Common myeloid progenitor, CD34-positive (primary cell): ENCODE measurements around the gene SCAF8.
A peak's percentile ranks its signal among the peaks of the same experiment; 100 is the strongest.
"Not testable (repeated sequence)": the region's sequence is repeated elsewhere in the genome, so short reads cannot be mapped to it uniquely, and the experiment has no call there.

ENCODE experiments used
- CTCF ChIA-PET: fragments of 350-600 bp; sonication (Branson Sonifier 250); formaldehyde crosslinking; loops from one replicate; lab custom pipeline; 2021; ENCODE audit warnings: antibody characterized with exemption; lab: Charles Lee
- POLR2A ChIA-PET: fragments of 350-600 bp; sonication (Branson Sonifier 250); formaldehyde crosslinking; loops from one replicate; lab custom pipeline; 2021; ENCODE audit warnings: antibody characterized with exemption; lab: Charles Lee
- DNase-seq, 3 donors: peaks; one replicate each; pipeline versions ENCODE4 v3.0.0 to v3.0.0-alpha.2; 2013
- H3K27ac ChIP-seq, 2 experiments: 1 replicate in 1 of 2; 2 replicates in 1 of 2; pipeline ENCODE4 v1.7.0; 2013; ENCODE audit warnings: inconsistent platforms in 2 of 2, low read length in 2 of 2, mild to moderate bottlenecking in 2 of 2, low read depth in 1 of 2, moderate library complexity in 1 of 2; ENCODE audit not compliant: severe bottlenecking in 2 of 2, insufficient read depth in 1 of 2, poor library complexity in 1 of 2
- H3K27me3 ChIP-seq, 5 experiments: replicated peaks in 2 of 5; 1 replicate in 3 of 5; 2 replicates in 2 of 5; pipeline versions ENCODE4 v1.6.1 to v1.7.0; 2013; ENCODE audit warnings: low read length in 4 of 5, mild to moderate bottlenecking in 2 of 5, moderate library complexity in 2 of 5, inconsistent platforms in 1 of 5; ENCODE audit not compliant: insufficient read depth in 5 of 5, control insufficient read depth in 4 of 5
- H3K36me3 ChIP-seq, 4 experiments: 1 replicate in 2 of 4; 2 replicates in 2 of 4; pipeline versions ENCODE4 v1.6.1 to v1.7.0; 2013; ENCODE audit warnings: low read length in 3 of 4, control low read depth in 1 of 4, mild to moderate bottlenecking in 1 of 4; ENCODE audit not compliant: control insufficient read depth in 4 of 4, insufficient read depth in 4 of 4
- H3K4me1 ChIP-seq, 4 experiments: 1 replicate in 3 of 4; 2 replicates in 1 of 4; pipeline versions ENCODE4 v1.6.1 to v1.7.1; 2013; ENCODE audit warnings: low read length in 3 of 4, mild to moderate bottlenecking in 3 of 4, control low read depth in 1 of 4, inconsistent platforms in 1 of 4, moderate library complexity in 1 of 4; ENCODE audit not compliant: control insufficient read depth in 4 of 4, insufficient read depth in 4 of 4; ENCODE audit errors: control extremely low read depth in 1 of 4
- H3K4me3 ChIP-seq, 7 experiments: 1 replicate in 4 of 7; 2 replicates in 3 of 7; pipeline versions ENCODE4 v1.5.1 to v1.7.0; 2013; ENCODE audit warnings: mild to moderate bottlenecking in 7 of 7, low read length in 6 of 7, moderate library complexity in 6 of 7, inconsistent platforms in 2 of 7, low read depth in 2 of 7, control low read depth in 1 of 7; ENCODE audit not compliant: insufficient read depth in 4 of 7, control insufficient read depth in 1 of 7; ENCODE audit errors: extremely low read depth in 1 of 7
- H3K9me3 ChIP-seq, 5 experiments: 1 replicate in 4 of 5; 2 replicates in 1 of 5; pipeline versions ENCODE4 v1.6.1 to v1.7.1; 2013; ENCODE audit warnings: low read length in 4 of 5, mild to moderate bottlenecking in 2 of 5, inconsistent platforms in 1 of 5, low read depth in 1 of 5, moderate library complexity in 1 of 5; ENCODE audit not compliant: control insufficient read depth in 4 of 5, insufficient read depth in 2 of 5; ENCODE audit errors: control extremely low read depth in 1 of 5
- WGBS: methylation state at CpG from one replicate; pipeline ENCODE4 v1.1.5; 2013; ENCODE audit not compliant: insufficient coverage; 5-methylcytosine and 5-hydroxymethylcytosine counted together

The SCAF8 gene

DNA sequence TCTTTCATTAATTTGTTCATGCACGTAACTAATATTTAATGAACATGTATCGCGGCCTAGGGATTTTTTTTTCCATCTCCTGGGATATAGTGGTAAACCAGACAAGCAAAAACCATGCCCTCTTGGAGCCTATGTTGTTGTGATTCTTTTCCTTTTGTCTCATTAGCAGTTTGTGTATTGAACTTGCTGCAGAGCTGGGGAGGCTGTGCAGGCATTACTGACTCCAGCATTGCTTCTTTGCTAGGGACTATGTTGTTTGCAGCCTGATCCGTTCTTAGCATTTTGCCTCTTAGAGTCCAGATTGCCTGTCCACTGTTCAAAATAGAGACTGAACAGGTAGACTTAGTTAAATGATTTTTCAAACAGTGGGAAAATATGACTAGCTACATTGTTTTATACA lies 9.7 kb downstream of the SCAF8 start:
- Histone ChIP-seq H3K27ac (no peak overlapping the region), H3K27me3 (no peaks in the 10 kb centered on the region), H3K4me1 (peaks cover 5 to 13% (median 7%) of the 10 kb centered on the region in 4 experiments), H3K36me3 (peaks cover 3 to 18% (median 4%) of the 10 kb centered on the region in 4 experiments), H3K9me3 (peaks cover 0 to 2% (median 0%) of the 10 kb centered on the region in 5 experiments), H3K4me3 (no peak overlapping the region)
- DNase-seq = no peak
- WGBS = 100% methylated on average over 3 of the region's 4 CpGs
- POLR2A ChIA-PET = interaction anchor here (0.6 kb wide), 1 partner anchor 32 kb away, joined by 3 read pairs; no protein-coding TSS in a partner anchor
- CTCF ChIA-PET = interaction anchor here (1.2 kb wide), 1 partner anchor 22 kb away, joined by 4 read pairs; no protein-coding TSS in a partner anchor

DNA sequence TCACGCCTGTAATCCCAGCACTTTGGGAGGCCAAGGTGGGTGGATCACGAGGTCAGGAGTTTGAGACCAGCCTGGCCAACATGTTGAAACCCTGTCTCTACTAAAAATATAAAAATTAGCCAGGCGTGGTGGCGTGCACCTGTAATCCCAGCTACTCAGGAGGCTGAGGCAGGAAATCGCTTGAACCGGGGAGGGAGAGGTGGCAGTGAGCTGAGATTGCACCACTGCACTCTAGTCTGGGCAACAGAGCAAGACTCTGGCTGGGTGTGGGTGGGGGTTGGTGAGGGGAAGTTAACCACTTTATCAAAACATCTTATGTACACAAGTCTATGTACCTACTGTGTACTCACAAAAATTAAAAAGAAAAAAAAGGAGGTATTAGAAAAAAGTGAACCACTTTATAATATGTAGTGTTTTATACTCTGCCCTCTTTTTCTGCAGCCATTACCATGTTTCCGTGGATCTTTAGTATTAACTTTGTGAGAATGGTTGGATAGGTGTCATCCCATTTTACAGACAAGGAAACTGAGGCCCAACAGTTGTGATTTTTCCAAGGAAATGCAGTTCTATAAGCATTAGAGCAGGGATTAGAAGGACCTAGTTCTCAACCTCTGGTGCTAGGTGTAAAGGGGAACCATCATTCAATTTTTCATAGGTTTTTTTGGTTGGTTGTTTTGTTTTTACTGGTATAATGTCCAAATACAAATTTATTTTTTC lies 11.0 kb downstream of the SCAF8 start:
- H3K36me3 ChIP-seq = peaks cover 3 to 17% (median 4%) of the 10 kb centered on the region in 4 experiments
- H3K9me3 ChIP-seq, H3K27ac ChIP-seq, DNase-seq, H3K27me3 ChIP-seq, H3K4me1 ChIP-seq, POLR2A ChIA-PET, H3K4me3 ChIP-seq: not testable (repeated sequence)
- WGBS = 94% methylated on average over 3 of the region's 7 CpGs
- CTCF ChIA-PET = interaction anchor here (1.2 kb wide), 1 partner anchor 21 kb away, joined by 4 read pairs; no protein-coding TSS in a partner anchor

DNA sequence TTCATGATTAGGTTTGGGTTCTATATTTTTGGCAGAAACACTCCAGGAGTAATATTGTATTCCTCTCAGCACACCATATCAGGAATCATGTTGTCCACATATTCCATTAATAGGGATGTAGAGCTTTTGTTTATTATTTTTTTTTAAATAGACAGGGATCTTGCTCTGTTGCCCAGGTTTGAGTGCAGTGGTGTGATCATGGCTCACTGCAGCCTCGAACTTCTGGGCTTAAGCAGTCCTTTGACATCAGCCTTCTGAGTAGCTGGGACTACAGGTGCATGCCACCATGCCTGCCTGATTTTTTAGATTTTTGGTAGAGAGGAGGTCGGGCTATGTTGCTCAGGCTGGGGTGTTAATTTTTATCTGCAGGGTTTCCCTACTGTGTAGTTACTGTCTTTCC lies 12.0 kb downstream of the SCAF8 start:
- WGBS = 95% methylated on average over 2 of the region's 2 CpGs
- no peaks in the 10 kb centered on the region for H3K27me3 ChIP-seq
- ChIA-PET POLR2A (no interaction called here), CTCF (interaction anchor here (1.8 kb wide), 1 partner anchor 12 kb away, joined by 4 read pairs; no protein-coding TSS in a partner anchor)
- no peak for DNase-seq
- peaks cover 3 to 17% (median 4%) of the 10 kb centered on the region in 4 experiments for H3K36me3 ChIP-seq
- H3K9me3 ChIP-seq = peaks cover 0 to 2% (median 0%) of the 10 kb centered on the region in 5 experiments
- H3K4me1 ChIP-seq = peaks cover 0 to 10% (median 0%) of the 10 kb centered on the region in 4 experiments
- H3K27ac ChIP-seq = no peak overlapping the region
- H3K4me3 ChIP-seq = no peak overlapping the region

DNA sequence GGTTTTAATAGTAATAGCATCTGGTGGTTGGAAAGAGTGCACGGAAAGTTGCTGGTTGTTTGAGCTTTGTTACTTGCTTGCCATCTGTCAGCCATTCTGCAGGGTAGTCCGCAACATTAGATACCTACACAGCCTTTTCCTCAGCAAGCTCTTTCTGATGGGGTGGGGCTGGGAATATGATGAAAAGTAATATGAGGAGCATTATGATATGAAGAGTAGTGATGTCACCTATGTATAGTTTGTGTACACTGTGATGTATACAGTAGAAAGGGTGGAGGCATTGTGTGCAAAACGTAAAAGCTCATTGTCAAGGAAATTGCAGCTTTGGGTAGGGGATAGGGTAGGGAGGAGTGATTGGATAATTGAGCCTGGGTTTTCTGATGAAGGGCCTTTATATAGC lies 16.1 kb downstream of the SCAF8 start:
- H3K27ac ChIP-seq = no peak overlapping the region
- H3K4me1 ChIP-seq = peaks cover 0 to 13% (median 8%) of the 10 kb centered on the region in 4 experiments
- no peak for DNase-seq
- POLR2A ChIA-PET = no interaction called here
- no peak overlapping the region for H3K4me3 ChIP-seq
- WGBS = 100% methylated on average over 2 of the region's 3 CpGs
- CTCF ChIA-PET = interaction anchor here (0.7 to 2.5 kb wide), 3 partner anchors 9 to 73 kb away, joined by 3 to 5 read pairs (median 3); no protein-coding TSS in a partner anchor
- H3K36me3 ChIP-seq = peaks cover 2 to 10% (median 4%) of the 10 kb centered on the region in 4 experiments
- peaks cover 0 to 3% (median 0%) of the 10 kb centered on the region in 5 experiments for H3K9me3 ChIP-seq
- no peaks in the 10 kb centered on the region for H3K27me3 ChIP-seq

DNA sequence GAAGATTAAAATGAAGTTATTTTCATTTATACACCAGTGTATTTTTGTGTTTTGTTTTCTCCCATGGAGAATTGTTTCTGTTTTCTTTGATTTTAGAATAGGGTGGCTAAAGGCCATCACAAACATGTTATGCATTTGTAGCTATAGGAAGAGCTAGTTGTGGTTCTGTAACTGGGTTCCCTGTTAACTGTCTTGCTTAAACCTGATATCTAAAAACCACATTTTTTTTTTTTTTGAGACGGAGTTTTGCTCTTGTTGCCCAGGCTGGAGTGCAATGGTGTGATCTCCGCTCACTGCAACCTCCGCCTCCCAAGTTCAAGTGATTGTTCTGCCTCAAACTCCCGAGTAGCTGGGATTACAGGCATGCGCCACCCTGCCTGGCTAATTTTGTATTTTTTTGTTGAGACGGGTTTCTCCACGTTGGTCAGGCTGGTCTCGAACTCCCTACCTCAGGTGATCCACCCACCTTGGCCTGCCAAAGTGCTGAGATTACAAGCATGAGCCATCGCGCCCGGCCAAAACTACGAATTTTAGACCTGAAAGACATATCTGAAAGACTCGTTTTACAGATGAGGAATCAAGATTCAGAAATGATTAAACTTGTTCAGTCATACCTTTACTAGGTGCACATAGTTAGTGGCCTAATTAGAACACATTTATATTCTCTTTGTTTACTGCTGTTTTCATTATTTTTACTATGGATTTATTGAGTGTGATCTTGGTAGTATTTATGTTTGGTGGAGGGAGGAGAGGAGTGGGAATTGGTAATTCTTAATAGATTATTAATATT lies 18.0 kb downstream of the SCAF8 start:
- POLR2A ChIA-PET = no interaction called here
- peaks cover 0 to 15% (median 9%) of the 10 kb centered on the region in 4 experiments for H3K4me1 ChIP-seq
- no peak for DNase-seq
- no peaks in the 10 kb centered on the region for H3K27me3 ChIP-seq
- no peak overlapping the region for H3K27ac ChIP-seq
- 96% methylated on average over 13 of the region's 13 CpGs for WGBS
- peak overlapping the region in 1 of 7 experiments; percentile 28 for H3K4me3 ChIP-seq
- H3K9me3 ChIP-seq = peaks cover 0 to 3% (median 0%) of the 10 kb centered on the region in 5 experiments
- peaks cover 0 to 9% (median 3%) of the 10 kb centered on the region in 4 experiments for H3K36me3 ChIP-seq
- CTCF ChIA-PET = interaction anchor here (0.6 to 1.3 kb wide), 3 partner anchors 14 to 20 kb away, joined by 3 to 6 read pairs (median 4); no protein-coding TSS in a partner anchor

DNA sequence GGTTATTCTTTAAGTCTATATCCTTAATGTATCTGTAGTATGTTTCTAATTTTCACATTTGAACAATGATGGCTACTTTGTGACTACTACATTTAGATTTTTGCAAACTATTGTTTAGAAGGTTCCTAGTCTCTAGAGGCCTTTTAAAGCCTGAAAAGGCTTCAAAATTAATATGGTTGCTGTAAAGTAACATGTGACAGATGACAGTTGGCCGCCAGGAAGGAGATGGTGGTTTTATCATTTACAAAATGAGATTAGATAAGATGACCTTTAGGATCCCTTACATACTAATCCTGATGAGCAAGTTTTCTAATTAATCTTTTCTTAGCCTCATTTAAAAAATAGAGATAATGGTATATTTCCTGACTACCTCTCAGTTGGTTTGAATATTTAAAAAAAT lies 18.8 kb downstream of the SCAF8 start:
- CTCF ChIA-PET = interaction anchor here (1.3 kb wide), 1 partner anchor 15 kb away, joined by 6 read pairs; no protein-coding TSS in a partner anchor
- no peak overlapping the region for H3K4me3 ChIP-seq
- WGBS = no CpG with 5 or more reads among the region's 1 CpG
- no peak overlapping the region for H3K27ac ChIP-seq
- DNase-seq = no peak
- H3K27me3 ChIP-seq = no peaks in the 10 kb centered on the region
- H3K36me3 ChIP-seq = peaks cover 0 to 9% (median 3%) of the 10 kb centered on the region in 4 experiments
- peaks cover 0 to 15% (median 8%) of the 10 kb centered on the region in 4 experiments for H3K4me1 ChIP-seq
- POLR2A ChIA-PET = no interaction called here
- peaks cover 0 to 3% (median 0%) of the 10 kb centered on the region in 5 experiments for H3K9me3 ChIP-seq
